Testis (tissue), 2 donors: Measurements from ENCODE around the gene YJEFN3.

Experiments
- POLR2A ChIP-seq: fragments of 450-650 bp; IDR thresholded peaks from one replicate; pipeline ENCODE4 v1.6.1; 2017; ENCODE audit warnings: antibody characterized with exemption, mild to moderate bottlenecking, moderate library complexity
- TF ChIP-seq, protein P1 (sequence below), 3 experiments: fragments of 450-650 bp in 2 of 3; fragments of 200-600 bp in 1 of 3; sonication (generic) in 1 of 3; IDR thresholded peaks; one replicate each; pipeline ENCODE4 v1.5.1; 2016 to 2019; ENCODE audit warnings: antibody characterized with exemption in 3 of 3, mild to moderate bottlenecking in 2 of 3, moderate library complexity in 1 of 3

DNA sequence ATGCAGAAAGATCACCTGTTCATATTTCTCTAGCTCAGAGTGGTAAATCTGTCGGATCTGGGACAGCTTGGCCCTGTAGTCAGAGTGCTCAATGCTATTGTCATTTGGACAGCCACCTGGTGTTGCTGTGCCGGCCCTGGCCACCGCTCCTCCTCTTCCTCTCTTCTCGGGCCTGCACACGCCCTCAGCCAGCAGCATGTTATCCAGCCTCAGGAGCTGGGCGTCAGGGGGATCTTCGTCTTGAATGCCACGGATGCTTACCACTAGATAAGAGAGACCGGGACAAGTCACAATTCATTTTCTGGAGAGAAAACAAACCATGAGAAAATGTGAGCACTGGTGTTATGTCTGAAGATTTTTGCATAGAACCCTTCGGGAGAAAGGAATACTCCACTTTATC lies 41.9 kb downstream of the YJEFN3 start:
- TF ChIP-seq, protein P1, sequence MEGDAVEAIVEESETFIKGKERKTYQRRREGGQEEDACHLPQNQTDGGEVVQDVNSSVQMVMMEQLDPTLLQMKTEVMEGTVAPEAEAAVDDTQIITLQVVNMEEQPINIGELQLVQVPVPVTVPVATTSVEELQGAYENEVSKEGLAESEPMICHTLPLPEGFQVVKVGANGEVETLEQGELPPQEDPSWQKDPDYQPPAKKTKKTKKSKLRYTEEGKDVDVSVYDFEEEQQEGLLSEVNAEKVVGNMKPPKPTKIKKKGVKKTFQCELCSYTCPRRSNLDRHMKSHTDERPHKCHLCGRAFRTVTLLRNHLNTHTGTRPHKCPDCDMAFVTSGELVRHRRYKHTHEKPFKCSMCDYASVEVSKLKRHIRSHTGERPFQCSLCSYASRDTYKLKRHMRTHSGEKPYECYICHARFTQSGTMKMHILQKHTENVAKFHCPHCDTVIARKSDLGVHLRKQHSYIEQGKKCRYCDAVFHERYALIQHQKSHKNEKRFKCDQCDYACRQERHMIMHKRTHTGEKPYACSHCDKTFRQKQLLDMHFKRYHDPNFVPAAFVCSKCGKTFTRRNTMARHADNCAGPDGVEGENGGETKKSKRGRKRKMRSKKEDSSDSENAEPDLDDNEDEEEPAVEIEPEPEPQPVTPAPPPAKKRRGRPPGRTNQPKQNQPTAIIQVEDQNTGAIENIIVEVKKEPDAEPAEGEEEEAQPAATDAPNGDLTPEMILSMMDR (IDR thresholded peaks at IDR 0.05) = no peak
- no peak for TF ChIP-seq POLR2A
